Measurements from ENCODE around the gene OTP. TPM values are rescaled to one million over a fixed set of nuclear protein-coding genes. Genes with fewer than 3 reads are reported as not detected.

Gene OTP
- total RNA-seq, 1 experiment from 2014 or later = not detected

- Histone ChIP-seq H3K4me3 (ENCODE audit: insufficient read depth, low read depth, low read length) (no peak overlapping the region), H3K36me3 (replicated peaks; ENCODE audit: control insufficient read depth, insufficient read depth, low read length) (no peaks in the 10 kb centered on the region), H3K27me3 (ENCODE audit: control insufficient read depth, insufficient read depth, low read length) (peaks cover 98% of the 10 kb centered on the region)
- peak; percentile 57 for DNase-seq
These were observed 5.3 kb upstream of the OTP start for GRCh38 chr5:77643654-77644370.

GRCh38 chr5:77642738-77643653 lies 4.5 kb upstream of the OTP start:
- DNase-seq = peak; percentile 76
- Histone ChIP-seq H3K4me3 (ENCODE audit: insufficient read depth, low read depth, low read length) (no peak overlapping the region), H3K27me3 (ENCODE audit: control insufficient read depth, insufficient read depth, low read length) (peaks cover 98% of the 10 kb centered on the region), H3K36me3 (replicated peaks; ENCODE audit: control insufficient read depth, insufficient read depth, low read length) (no peaks in the 10 kb centered on the region)

DNA sequence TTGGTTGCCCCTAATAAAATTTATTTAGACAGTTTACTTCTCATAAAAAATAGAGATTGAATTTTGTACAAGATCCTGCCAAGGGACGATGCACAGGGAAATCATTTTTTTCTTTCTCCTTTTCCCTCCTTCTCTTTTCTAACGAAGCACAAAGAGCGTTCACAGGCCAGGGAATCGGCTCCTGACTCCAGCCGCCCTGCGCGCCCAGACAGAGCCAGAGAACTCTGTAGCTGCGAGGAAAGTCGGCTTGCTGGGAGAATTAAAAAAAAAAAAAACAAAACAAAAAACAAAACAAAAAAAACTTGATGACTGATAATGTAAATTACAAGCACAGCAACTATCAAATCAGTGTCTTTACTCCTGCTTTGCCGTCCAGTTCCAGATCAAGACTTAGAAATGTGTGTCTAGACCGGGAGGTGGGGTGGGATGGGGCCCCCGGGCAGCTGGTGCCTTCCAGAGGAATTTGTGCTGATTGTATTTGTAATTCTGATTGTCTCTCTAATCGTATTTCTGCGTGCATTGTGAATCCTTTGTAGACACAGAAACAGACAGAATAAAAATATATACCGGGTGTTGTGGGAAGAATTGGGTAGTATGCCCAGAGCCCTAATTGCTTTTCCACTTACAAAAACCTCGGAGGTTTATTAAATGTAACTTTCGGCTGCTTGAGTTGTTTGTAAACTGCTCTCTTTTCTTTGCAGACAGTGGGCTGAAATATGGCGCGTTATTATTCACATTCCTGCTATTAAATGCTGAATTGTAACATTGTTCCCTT lies 3.6 kb upstream of the OTP start:
- Histone ChIP-seq H3K27me3 (ENCODE audit: control insufficient read depth, insufficient read depth, low read length) (peaks cover 98% of the 10 kb centered on the region), H3K4me3 (ENCODE audit: insufficient read depth, low read depth, low read length) (no peak overlapping the region), H3K36me3 (replicated peaks; ENCODE audit: control insufficient read depth, insufficient read depth, low read length) (no peaks in the 10 kb centered on the region)
- DNase-seq = no peak

GRCh38 chr5:77641397-77641943 lies 3.0 kb upstream of the OTP start:
- Histone ChIP-seq H3K4me3 (ENCODE audit: insufficient read depth, low read depth, low read length) (peak overlapping the region; percentile 7; the same call in 1 of the 2 replicates), H3K36me3 (replicated peaks; ENCODE audit: control insufficient read depth, insufficient read depth, low read length) (no peaks in the 10 kb centered on the region), H3K27me3 (ENCODE audit: control insufficient read depth, insufficient read depth, low read length) (peaks cover 98% of the 10 kb centered on the region)
- DNase-seq = peak; percentile 79

- Histone ChIP-seq H3K36me3 (replicated peaks; ENCODE audit: control insufficient read depth, insufficient read depth, low read length) (no peaks in the 10 kb centered on the region), H3K4me3 (ENCODE audit: insufficient read depth, low read depth, low read length) (no peak overlapping the region; the same call in 1 of the 2 replicates), H3K27me3 (ENCODE audit: control insufficient read depth, insufficient read depth, low read length) (peaks cover 98% of the 10 kb centered on the region)
- peak; percentile 72 for DNase-seq
These were observed 2.3 kb upstream of the OTP start for GRCh38 chr5:77640589-77641396.

GRCh38 chr5:77638763-77639671 lies 504 bp upstream of the OTP start:
- Histone ChIP-seq H3K36me3 (replicated peaks; ENCODE audit: control insufficient read depth, insufficient read depth, low read length) (no peaks in the 10 kb centered on the region), H3K4me3 (ENCODE audit: insufficient read depth, low read depth, low read length) (peak overlapping the region; percentile 27), H3K27me3 (ENCODE audit: control insufficient read depth, insufficient read depth, low read length) (peaks cover 100% of the 10 kb centered on the region)
- peak; percentile 95 for DNase-seq

DNA sequence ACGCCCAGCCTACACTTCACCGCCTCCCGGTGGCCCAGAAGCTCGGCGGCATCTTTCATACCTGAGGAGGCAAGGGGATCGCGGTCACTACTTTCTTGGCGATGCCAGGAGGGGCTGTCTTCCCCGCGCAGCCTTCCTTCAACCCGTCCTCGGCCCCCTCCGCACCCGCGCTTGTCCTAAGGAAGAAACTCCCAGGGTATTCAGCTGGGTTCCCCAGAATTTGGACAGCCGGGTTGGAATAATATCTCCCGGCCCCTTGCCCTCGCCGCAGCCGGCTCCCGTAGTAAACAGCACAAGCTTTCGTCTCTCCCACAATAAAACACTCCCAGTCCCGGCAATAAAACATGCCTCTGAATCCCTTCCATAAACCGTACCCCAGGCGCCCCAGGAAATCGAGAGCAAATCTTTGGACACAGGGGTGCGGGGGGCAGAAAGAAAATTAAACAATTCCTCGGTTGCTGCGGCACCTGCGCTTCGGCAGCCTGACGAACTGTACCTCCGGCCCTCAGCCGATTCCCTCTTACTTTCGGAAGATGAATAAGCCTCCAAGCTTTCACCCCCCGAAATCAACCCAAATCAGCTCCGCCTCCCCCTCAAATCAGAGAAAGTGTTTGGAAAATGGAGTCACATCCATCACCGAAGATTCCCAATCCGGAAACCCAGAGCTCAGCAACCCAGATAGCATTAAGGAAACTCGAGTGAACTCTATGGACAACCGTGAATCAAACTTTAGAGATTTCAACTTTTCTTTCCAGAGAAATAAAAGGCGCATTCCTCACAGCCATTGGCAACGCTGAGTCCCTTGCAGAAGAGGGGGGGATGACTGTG lies 1.1 kb downstream of the OTP start:
- no peak overlapping the region for H3K4me3 ChIP-seq (ENCODE audit: insufficient read depth, low read depth, low read length)
- peak; percentile 51 for DNase-seq
- peaks cover 100% of the 10 kb centered on the region for H3K27me3 ChIP-seq (ENCODE audit: control insufficient read depth, insufficient read depth, low read length)
- no peaks in the 10 kb centered on the region for H3K36me3 ChIP-seq (replicated peaks; ENCODE audit: control insufficient read depth, insufficient read depth, low read length)

DNA sequence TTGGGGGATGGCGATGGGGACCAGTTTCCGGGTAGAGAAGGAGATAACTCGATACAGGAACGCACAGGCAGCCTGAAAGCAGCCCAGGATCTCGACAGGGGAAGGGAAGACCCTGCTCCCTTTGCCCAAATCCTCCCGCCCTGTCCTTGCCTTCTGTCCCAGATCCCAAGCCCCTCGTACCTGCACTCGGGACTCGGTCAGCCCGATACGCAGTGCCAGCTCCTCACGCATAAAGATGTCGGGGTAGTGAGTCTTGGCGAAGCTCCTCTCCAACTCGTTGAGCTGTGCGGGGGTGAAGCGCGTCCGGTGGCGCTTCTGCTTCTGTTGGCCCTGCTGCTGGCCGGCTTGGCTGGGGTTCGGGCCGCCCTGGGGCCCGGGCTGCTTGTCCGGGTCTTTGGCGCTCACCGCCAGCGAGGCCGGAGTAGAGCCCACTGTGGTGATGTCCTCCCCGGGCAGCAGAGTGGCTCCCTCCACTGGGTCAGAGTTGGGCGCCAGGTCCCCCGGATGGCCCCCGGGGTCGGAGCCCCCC lies 1.8 kb downstream of the OTP start:
- Histone ChIP-seq H3K4me3 (ENCODE audit: insufficient read depth, low read depth, low read length) (no peak overlapping the region), H3K27me3 (ENCODE audit: control insufficient read depth, insufficient read depth, low read length) (peaks cover 100% of the 10 kb centered on the region), H3K36me3 (replicated peaks; ENCODE audit: control insufficient read depth, insufficient read depth, low read length) (no peaks in the 10 kb centered on the region)
- DNase-seq = peak; percentile 71

- H3K36me3 ChIP-seq (replicated peaks; ENCODE audit: control insufficient read depth, insufficient read depth, low read length) = no peaks in the 10 kb centered on the region
- H3K27me3 ChIP-seq (ENCODE audit: control insufficient read depth, insufficient read depth, low read length) = peaks cover 100% of the 10 kb centered on the region
- DNase-seq = peak; percentile 36
- H3K4me3 ChIP-seq (ENCODE audit: insufficient read depth, low read depth, low read length) = no peak overlapping the region
These were observed 2.4 kb downstream of the OTP start for GRCh38 chr5:77635917-77636640.

GRCh38 chr5:77635067-77635916 lies 3.2 kb downstream of the OTP start:
- DNase-seq = peak; percentile 57
- Histone ChIP-seq H3K4me3 (ENCODE audit: insufficient read depth, low read depth, low read length) (no peak overlapping the region), H3K36me3 (replicated peaks; ENCODE audit: control insufficient read depth, insufficient read depth, low read length) (no peaks in the 10 kb centered on the region), H3K27me3 (ENCODE audit: control insufficient read depth, insufficient read depth, low read length) (peaks cover 100% of the 10 kb centered on the region)

DNA sequence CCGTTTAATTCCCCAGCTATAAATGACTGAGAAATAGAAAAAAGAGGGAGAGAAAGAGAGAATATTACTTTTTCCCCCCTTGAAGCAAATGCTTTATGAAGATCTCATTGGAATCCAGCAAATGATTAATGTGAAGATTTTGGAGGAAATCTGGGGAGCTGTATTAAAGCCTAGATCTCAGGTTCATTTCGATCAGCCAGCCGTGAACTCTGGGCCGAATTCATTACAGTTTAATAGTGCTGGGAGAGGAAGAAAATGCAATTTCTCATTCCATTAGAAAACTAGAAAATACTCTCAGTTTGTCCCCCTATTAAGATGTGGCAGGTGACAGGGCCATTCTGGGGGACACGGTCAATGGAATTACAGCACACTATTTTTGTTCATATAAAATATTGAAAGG lies 4.8 kb downstream of the OTP start:
- DNase-seq = no peak
- Histone ChIP-seq H3K36me3 (replicated peaks; ENCODE audit: control insufficient read depth, insufficient read depth, low read length) (no peaks in the 10 kb centered on the region), H3K27me3 (ENCODE audit: control insufficient read depth, insufficient read depth, low read length) (peaks cover 99% of the 10 kb centered on the region), H3K4me3 (ENCODE audit: insufficient read depth, low read depth, low read length) (no peak overlapping the region)
